Omental fat pad (tissue), 4 donors: ENCODE data around the gene NOL4L. TPM values are rescaled to one million over a fixed set of nuclear protein-coding genes. Genes with fewer than 3 reads are reported as not detected.

Experiments
- ATAC-seq: fragments of 150-250 bp; one replicate; pipeline ENCODE4 v1.9.1; 2016; ENCODE audit warnings: mild to moderate bottlenecking, moderate library complexity; ENCODE audit not compliant: low FRiP score
- DNase-seq: peaks from one replicate; pipeline ENCODE4 v3.0.0-alpha.2; 2019; ENCODE audit warnings: low spot score
- CTCF ChIP-seq, 3 donors: fragments of 450-650 bp; IDR thresholded peaks; one replicate each; pipeline ENCODE4 v1.5.1; 2016 to 2017; ENCODE audit warnings: antibody characterized with exemption in 3 of 3, mild to moderate bottlenecking in 3 of 3, moderate library complexity in 2 of 3
- total RNA-seq, 4 donors: library from RNA; depleted of rRNA; stranded (reverse); fragments of >200 nt; gene quantifications; one replicate each; pipeline ENCODE4 v1.1.0, GENCODE V29; 2016

NOL4L gene
- total RNA-seq, 4 donors from 2014 or later: 6.8 to 15.3 (median 13.6) TPM

DNA sequence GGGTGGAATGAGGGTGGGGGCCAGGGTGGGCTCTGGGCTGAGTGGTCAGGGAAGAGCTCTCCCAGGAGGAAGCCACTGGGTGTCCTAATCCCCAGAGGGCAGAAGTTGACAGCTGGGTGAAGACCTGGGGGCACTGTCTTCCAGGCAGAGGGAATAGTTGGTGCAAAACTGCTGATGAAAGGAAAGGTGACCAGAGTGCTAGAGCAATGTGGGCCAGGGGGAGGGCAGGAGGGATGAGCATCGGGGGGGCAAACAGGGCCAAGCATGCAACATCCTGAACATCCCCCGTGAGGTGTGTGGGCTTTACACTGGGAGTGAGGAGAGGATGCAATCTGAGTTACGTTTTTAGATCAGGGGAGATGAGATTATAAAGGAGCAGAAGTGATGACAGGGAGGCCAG lies 97.8 kb downstream of the NOL4L start:
- ATAC-seq (no peak), DNase-seq (no peak)
- TF ChIP-seq CTCF (IDR thresholded peaks at IDR 0.05): no peak

DNA sequence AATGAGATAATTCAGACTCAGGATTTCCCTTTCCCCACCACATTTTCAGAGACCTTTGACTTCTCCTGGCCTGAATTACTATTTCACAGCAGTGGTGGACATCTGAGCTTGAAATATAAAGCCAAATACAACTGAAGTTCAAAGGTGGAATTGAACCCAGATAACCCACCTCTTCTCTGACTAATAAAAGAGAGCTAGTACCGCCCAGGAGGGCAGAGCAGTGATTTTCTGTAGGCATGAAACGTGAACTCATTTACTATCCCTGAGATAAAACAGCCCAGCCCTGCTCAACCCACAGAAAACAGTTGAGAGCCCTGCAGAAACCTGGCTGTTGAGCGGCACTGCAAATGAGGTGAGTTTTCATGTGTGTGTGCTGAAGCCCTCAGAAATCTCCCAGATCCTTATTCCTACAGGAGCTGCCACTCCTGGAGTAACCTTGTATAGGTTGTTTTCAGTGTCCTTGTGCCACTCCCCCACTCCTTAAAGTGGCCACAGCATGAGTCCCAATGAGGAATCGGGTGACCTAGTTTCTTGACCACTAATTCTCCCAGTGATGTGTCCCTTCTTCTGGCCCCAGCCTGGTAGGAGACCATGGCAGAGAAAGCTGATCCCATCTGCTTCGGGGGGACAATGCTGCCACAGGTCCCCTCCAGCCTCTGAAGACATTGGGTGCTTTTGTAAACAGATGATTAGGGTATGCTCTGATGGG lies 99.2 kb downstream of the NOL4L start:
- ATAC-seq (no peak), DNase-seq (no peak)
- TF ChIP-seq CTCF (IDR thresholded peaks at IDR 0.05): no peak

- peak; percentile 52 for ATAC-seq
Observed at GRCh38 chr20:32484958-32485769, 100.0 kb downstream of the NOL4L start.

DNA sequence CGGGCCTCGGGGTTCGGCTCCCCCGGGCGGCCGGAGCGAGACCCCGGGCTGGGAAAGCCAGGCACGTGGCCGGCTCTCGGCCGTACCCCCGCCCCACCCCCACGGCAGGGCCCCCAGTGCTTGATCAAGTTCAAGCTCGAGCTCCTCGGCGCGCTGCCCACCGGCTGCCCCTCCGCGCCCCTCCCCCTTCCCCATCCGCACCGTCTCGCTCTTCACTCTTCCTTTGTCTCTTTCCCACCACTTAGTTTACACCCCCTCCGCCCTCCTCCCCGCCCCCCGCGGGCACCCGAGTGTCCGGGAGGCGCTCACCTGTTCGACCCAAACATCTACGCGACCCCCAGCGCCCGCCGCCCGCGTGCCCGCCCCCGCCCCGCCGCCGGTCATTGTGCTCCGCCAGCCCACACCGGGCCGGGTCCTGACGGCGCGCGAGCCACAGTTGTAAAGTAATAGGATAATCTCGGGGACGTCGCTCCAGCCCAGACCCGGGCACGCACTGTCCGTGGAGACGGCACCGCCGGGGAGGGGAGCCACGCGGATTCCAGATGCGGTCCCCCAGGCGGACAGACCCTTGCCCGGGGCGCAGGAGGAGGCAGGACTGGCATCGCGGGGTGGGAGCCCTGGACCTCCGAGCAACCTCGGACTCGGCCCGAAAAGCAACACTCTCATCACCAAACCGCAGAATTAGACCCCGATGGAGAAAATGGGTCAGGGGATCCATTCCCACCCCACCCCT lies 100.7 kb downstream of the NOL4L start:
- ATAC-seq (peak; percentile 29), DNase-seq (no peak)
- TF ChIP-seq CTCF (IDR thresholded peaks at IDR 0.05): no peak

More at GRCh38 chr20:32484958-32485769, 100.0 kb downstream of the NOL4L start:
- DNase-seq: peak; percentile 77
- TF ChIP-seq CTCF (IDR thresholded peaks at IDR 0.05): peak in 1 of 3 donors; percentile 50

DNA sequence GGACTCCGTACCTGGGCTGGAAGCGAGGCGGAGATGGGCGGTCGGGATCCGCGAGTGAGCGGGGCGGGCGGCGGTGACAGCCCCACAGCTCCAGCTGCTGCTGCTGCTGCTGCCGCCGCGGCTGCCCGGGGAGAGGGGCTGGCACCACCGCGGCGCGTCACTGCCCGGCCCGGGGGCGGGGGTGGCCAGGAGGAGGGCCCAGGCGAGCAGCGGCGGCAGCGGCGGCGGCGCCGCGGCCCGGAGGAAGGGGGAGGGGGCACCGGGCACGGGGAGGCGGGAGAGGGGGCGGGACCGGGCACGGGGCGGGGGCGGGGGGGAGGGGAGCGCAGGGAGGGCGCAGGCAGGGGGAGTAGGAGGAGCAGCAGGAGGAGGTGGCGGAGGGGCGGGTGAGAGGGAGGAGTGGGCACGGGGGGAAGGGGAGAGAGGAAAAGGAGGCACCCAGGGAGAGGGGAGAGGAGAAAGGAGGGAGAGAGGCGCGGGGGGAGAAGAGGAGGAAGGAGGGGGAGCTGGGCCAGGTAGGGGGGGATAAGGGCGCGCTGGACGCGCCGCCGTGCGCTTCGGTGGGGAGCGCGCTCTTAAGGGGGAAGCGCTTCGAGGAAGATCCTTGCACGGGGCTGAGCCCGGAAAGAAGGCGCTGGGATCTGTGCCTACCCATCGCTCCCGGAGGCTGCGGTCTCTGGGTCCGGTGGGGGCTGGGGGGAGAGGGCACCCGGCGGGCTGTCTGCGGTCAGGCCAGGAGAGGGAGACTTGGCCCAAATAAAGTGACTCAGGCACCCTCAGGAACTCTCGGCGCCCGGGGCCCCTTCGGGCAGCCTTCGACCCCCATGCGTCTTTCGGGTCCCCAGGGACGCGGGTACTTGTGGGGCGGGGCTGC lies 101.5 kb downstream of the NOL4L start:
- no peak for DNase-seq
- no peak for TF ChIP-seq CTCF (IDR thresholded peaks at IDR 0.05)
- ATAC-seq: peak; percentile 51
